Measurements from ENCODE around the gene PTPRD. TPM values are rescaled to one million over a fixed set of nuclear protein-coding genes. Genes with fewer than 3 reads are reported as not detected.
A peak's percentile ranks its signal among the peaks of the same experiment; 100 is the strongest.

The PTPRD gene
- total and polyA plus RNA-seq, 5 experiments from 2014 or later, result not detected

GRCh38 chr9:8651070-8651845 is 1961.5 kb downstream of the PTPRD start:
- Mint-ChIP-seq H3K4me3 (no peak overlapping the region), H3K27ac (no peak overlapping the region), H3K27me3 (peaks cover 0 to 2% (median 0%) of the 10 kb centered on the region in 5 donors), H3K36me3 (no peaks in the 10 kb centered on the region), H3K9me3 (no peaks in the 10 kb centered on the region), H3K4me1 (peaks cover 0 to 10% (median 0%) of the 10 kb centered on the region in 4 donors)
- ATAC-seq (no peak), DNase-seq (no peak)
- POLR2A ChIA-PET, result no interaction called here

GRCh38 chr9:8649807-8650206 is 1963.0 kb downstream of the PTPRD start:
- Mint-ChIP-seq H3K27me3 (peaks cover 0 to 2% (median 0%) of the 10 kb centered on the region in 5 donors), H3K36me3 (no peaks in the 10 kb centered on the region), H3K9me3 (no peaks in the 10 kb centered on the region), H3K4me3 (no peak overlapping the region), H3K4me1 (peaks cover 0 to 10% (median 0%) of the 10 kb centered on the region in 4 donors), H3K27ac (no peak overlapping the region)
- POLR2A ChIA-PET, result no interaction called here
- no peak for DNase-seq
- ATAC-seq, result no peak

DNA sequence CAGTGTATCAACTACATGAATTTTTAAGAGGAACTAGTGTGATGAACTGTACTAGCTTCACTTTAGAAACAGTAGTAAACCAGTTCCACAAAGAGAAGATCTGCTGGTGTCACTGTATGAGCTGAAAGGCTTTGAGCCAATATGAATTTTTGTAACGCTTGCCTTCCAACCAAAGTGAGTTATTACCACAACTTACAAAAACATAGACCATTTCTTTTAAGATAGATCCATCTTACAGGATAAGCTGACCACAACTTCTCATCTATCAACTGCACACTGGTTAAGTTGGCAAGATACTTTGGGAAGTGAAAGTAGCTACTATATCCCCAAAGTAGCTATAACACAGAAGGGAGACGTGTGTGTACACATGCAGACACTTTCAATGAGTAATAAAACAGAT is 1963.6 kb downstream of the PTPRD start:
- DNase-seq (no peak), ATAC-seq (no peak)
- H3K4me1 Mint-ChIP-seq, result peaks cover 0 to 10% (median 0%) of the 10 kb centered on the region in 4 donors
- no peak overlapping the region for H3K27ac Mint-ChIP-seq
- no peaks in the 10 kb centered on the region for H3K36me3 Mint-ChIP-seq
- H3K27me3 Mint-ChIP-seq, result peaks cover 0 to 2% (median 0%) of the 10 kb centered on the region in 5 donors
- H3K9me3 Mint-ChIP-seq, result no peaks in the 10 kb centered on the region
- POLR2A ChIA-PET, result no interaction called here
- H3K4me3 Mint-ChIP-seq, result no peak overlapping the region

DNA sequence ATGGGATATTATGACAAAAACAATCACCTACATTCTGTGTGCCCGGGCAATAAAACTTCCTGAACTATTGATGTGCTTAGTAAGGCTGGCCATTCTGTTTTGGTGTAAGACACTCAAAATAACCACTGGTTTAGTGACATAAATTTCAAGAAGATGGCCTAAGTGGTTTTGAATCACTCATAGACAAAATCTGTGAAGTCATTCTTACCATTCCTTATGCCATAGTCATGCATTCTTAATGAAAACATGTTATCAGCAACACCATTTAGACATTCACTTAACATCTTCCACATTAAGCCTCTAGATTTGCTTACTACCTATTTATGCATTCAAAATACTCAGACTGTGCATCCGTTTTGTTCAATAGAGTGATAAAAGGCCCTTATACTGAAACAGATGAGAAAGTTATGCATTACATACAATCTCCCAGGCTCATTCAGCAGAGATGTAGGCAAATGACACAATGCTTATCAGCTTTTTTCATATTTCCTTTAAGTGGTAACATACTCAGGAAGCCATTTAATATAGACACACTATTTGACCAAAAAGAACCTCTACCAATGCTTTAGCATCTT is 1964.4 kb downstream of the PTPRD start:
- no peak for ATAC-seq
- POLR2A ChIA-PET, result no interaction called here
- Mint-ChIP-seq H3K4me3 (no peak overlapping the region), H3K36me3 (no peaks in the 10 kb centered on the region), H3K4me1 (peaks cover 0 to 10% (median 0%) of the 10 kb centered on the region in 4 donors), H3K9me3 (no peaks in the 10 kb centered on the region), H3K27me3 (peaks cover 0 to 2% (median 0%) of the 10 kb centered on the region in 5 donors), H3K27ac (no peak overlapping the region)
- DNase-seq, result no peak

DNA sequence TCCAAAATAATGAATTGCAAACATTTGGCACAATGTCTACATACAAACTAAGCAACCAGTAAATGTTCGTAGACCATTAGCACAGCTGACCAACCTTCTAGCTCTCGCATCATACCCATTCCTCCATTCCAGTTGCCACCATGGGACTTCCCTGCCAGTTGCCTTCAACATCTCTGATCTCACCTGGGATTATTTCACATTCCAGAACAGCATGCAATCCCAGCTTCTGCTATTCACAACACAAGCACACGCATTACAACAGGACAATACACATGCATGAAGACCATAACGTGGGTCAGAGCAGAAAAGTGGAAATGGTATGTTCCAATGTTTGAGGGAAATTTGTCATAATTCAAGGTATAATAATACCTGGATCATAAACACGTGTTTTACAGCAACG is 1965.0 kb downstream of the PTPRD start:
- Mint-ChIP-seq H3K4me1 (peaks cover 0 to 10% (median 0%) of the 10 kb centered on the region in 4 donors), H3K9me3 (no peaks in the 10 kb centered on the region), H3K27ac (no peak overlapping the region), H3K4me3 (no peak overlapping the region), H3K36me3 (no peaks in the 10 kb centered on the region), H3K27me3 (peaks cover 0 to 2% (median 0%) of the 10 kb centered on the region in 5 donors)
- DNase-seq, result no peak
- no peak for ATAC-seq
- POLR2A ChIA-PET, result no interaction called here

DNA sequence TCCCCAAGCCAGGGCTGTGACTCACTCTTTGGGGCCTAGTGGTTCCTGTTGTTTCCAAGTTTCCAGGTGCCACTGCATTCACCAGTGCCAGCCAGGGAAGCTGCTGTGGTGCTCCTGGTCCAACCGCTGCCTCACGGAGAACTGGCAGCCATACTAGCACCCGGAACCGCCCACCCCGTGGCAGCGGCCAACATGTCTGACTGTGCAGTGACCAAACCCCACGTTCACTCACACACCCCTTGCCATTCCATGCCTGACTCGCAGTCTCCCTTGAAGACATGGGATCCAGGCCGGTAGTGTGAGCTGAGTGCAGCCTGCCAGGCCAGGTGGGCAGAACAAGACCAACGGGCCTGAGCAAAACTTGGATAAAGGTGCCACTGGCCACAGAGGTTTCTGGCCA is 1968.2 kb downstream of the PTPRD start:
- peaks cover 0 to 10% (median 0%) of the 10 kb centered on the region in 4 donors for H3K4me1 Mint-ChIP-seq
- no peaks in the 10 kb centered on the region for H3K36me3 Mint-ChIP-seq
- DNase-seq, result no peak
- H3K4me3 Mint-ChIP-seq, result no peak overlapping the region
- no peaks in the 10 kb centered on the region for H3K9me3 Mint-ChIP-seq
- H3K27me3 Mint-ChIP-seq, result peaks cover 0 to 2% (median 0%) of the 10 kb centered on the region in 5 donors
- POLR2A ChIA-PET, result no interaction called here
- no peak for ATAC-seq
- no peak overlapping the region for H3K27ac Mint-ChIP-seq

- Mint-ChIP-seq H3K27ac (no peak overlapping the region), H3K4me1 (peaks cover 0 to 5% (median 0%) of the 10 kb centered on the region in 4 donors), H3K4me3 (no peak overlapping the region), H3K36me3 (no peaks in the 10 kb centered on the region), H3K9me3 (no peaks in the 10 kb centered on the region), H3K27me3 (peaks cover 0 to 2% (median 0%) of the 10 kb centered on the region in 5 donors)
- POLR2A ChIA-PET, result no interaction called here
- no peak for ATAC-seq
- peak in 1 of 10 donors; percentile 49 for DNase-seq
These were observed 1968.9 kb downstream of the PTPRD start for GRCh38 chr9:8643896-8644295.

DNA sequence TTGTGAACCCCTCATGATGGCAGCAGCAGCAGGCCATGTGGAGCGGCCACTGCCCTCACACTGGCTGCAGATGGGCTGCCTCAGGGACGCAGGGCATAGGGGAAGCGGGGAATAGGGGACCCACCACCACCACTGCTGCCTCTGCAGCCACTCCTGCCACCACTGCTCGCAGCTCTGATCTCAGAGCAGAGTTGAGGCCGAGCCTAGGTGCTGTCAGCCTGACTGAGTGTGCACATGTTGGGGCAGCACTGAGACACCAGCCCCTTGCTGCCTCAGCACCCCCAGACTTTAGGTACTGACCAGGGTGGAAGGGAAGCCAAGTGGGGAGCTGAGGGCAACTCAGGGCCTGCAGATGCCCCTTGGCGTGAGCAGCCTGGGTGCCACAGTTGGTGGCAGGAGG is 1969.3 kb downstream of the PTPRD start:
- POLR2A ChIA-PET, result no interaction called here
- Mint-ChIP-seq H3K4me1 (peaks cover 0 to 2% (median 0%) of the 10 kb centered on the region in 4 donors), H3K27ac (no peak overlapping the region), H3K27me3 (peaks cover 0 to 2% (median 0%) of the 10 kb centered on the region in 5 donors), H3K4me3 (no peak overlapping the region), H3K9me3 (no peaks in the 10 kb centered on the region), H3K36me3 (no peaks in the 10 kb centered on the region)
- DNase-seq (no peak), ATAC-seq (no peak)

GRCh38 chr9:8640761-8641160 is 1972.0 kb downstream of the PTPRD start:
- POLR2A ChIA-PET, result no interaction called here
- Mint-ChIP-seq H3K9me3 (no peaks in the 10 kb centered on the region), H3K4me1 (no peaks in the 10 kb centered on the region), H3K27ac (no peak overlapping the region), H3K4me3 (no peak overlapping the region), H3K36me3 (no peaks in the 10 kb centered on the region), H3K27me3 (peaks cover 0 to 2% (median 0%) of the 10 kb centered on the region in 5 donors)
- DNase-seq (no peak), ATAC-seq (no peak)

DNA sequence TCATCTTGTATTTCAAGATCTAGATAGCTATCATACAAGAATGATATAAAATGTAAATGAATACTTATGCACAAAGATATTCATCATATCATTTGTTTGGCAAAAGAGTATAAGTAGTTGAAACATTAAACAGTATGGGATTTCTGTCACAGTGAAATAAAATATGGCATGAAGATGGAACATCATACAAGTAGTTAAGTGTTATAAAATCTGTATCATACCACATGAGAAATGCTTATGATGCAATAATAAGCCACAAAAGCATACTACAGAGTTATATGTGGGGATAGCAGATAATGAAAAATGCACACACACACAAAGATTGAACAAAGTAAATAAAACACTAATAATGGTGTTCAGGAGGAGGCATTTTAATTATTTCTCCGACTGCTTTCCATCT is 1975.2 kb downstream of the PTPRD start:
- no peak for DNase-seq
- Mint-ChIP-seq H3K36me3 (no peaks in the 10 kb centered on the region), H3K4me1 (no peaks in the 10 kb centered on the region), H3K9me3 (no peaks in the 10 kb centered on the region), H3K27me3 (peaks cover 0 to 4% (median 0%) of the 10 kb centered on the region in 5 donors), H3K27ac (no peak overlapping the region), H3K4me3 (no peak overlapping the region)
- POLR2A ChIA-PET, result no interaction called here
- ATAC-seq, result no peak

DNA sequence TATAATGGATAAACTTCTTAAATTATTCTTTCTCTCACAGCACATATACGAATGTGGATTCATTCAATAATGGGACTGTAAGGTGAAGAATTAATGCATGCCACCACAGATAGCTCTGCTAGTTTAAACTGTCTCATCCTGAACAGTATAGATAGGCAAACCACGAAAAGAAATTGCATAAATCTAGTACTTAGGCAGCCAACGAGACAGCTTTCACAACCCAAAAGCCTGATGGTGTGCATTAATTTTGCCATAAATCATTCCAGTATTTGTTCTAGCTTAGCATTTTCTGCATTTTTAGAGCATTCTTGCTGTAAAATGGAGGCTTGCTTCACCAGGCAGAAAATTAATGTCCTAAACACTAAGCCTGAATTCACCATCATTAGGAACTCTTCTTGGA is 1979.0 kb downstream of the PTPRD start:
- POLR2A ChIA-PET, result no interaction called here
- Mint-ChIP-seq H3K4me3 (no peak overlapping the region), H3K27me3 (peaks cover 0 to 4% (median 0%) of the 10 kb centered on the region in 5 donors), H3K4me1 (no peaks in the 10 kb centered on the region), H3K9me3 (no peaks in the 10 kb centered on the region), H3K27ac (no peak overlapping the region), H3K36me3 (no peaks in the 10 kb centered on the region)
- no peak for DNase-seq
- no peak for ATAC-seq

DNA sequence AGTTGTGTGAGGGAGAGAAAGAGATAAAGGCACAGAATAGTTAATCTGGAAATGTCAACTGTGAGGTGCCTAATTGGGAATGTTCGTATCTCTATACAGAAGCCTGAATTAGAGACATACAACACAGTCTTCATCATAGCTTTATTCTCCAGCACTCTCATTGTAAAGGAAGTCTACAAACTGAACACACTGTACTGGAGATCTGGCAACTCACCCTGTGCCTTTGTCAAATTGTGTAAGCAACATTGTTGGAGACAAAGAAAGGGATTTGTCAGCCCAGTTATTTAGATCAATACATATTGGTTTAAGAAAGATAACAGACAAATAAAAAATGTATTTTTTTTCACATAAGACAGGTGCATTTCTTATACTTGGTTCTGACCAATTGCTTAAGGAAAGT is 1980.3 kb downstream of the PTPRD start:
- no peak overlapping the region for H3K4me3 Mint-ChIP-seq
- H3K36me3 Mint-ChIP-seq, result no peaks in the 10 kb centered on the region
- ATAC-seq (no peak), DNase-seq (no peak)
- H3K9me3 Mint-ChIP-seq, result no peaks in the 10 kb centered on the region
- POLR2A ChIA-PET, result no interaction called here
- H3K27me3 Mint-ChIP-seq, result peaks cover 0 to 7% (median 0%) of the 10 kb centered on the region in 5 donors
- no peaks in the 10 kb centered on the region for H3K4me1 Mint-ChIP-seq
- no peak overlapping the region for H3K27ac Mint-ChIP-seq

DNA sequence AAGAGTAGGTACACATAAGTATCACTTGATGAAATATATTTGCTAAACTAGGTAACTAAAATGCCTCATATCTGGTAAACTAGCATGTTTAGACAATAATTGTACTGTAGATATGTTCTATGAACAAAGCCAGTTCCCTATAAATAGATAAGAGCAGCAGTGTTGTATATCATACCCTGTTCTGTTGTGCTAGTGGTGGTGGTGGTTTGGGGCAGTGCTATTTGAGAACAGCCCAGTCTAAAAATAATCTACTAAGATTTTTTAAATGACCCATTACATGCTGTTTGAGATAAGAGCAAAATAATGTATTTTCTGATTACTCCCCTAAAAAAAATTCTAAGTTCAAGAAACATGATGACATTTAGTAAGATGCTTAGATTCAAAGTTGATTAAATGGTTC is 1984.0 kb downstream of the PTPRD start:
- Mint-ChIP-seq H3K27ac (no peak overlapping the region), H3K4me1 (no peaks in the 10 kb centered on the region), H3K9me3 (no peaks in the 10 kb centered on the region), H3K27me3 (peaks cover 0 to 7% (median 0%) of the 10 kb centered on the region in 5 donors), H3K36me3 (no peaks in the 10 kb centered on the region), H3K4me3 (no peak overlapping the region)
- ATAC-seq (no peak), DNase-seq (no peak)
- POLR2A ChIA-PET, result no interaction called here

Data from naive thymus-derived CD8-positive, alpha-beta T cell (primary cell).